Osteoblast (primary cell): Measurements from ENCODE around the gene SLC7A6. TPM values are rescaled to one million over a fixed set of nuclear protein-coding genes. Genes with fewer than 3 reads are reported as not detected.

Experiments
- DNase-seq: peaks from one replicate; pipeline ENCODE4 v3.0.0; 2011; ENCODE audit warnings: low spot score, mixed read lengths; ENCODE audit not compliant: insufficient read length; ENCODE audit errors: missing footprints
- H2AFZ ChIP-seq: 2 replicates; pipeline ENCODE4 v1.6.0; 2011; ENCODE audit warnings: mild to moderate bottlenecking, low read length
- H3K27ac ChIP-seq: 2 replicates; pipeline ENCODE4 v1.5.1; 2011; ENCODE audit warnings: mild to moderate bottlenecking, low read depth, low read length, moderate library complexity
- H3K27me3 ChIP-seq: 2 replicates; pipeline ENCODE4 v1.6.0; 2012; ENCODE audit warnings: mild to moderate bottlenecking, control low read depth, inconsistent platforms, low read length, moderate library complexity; ENCODE audit not compliant: insufficient read depth
- H3K36me3 ChIP-seq: 2 replicates; pipeline ENCODE4 v1.5.1; 2011; ENCODE audit warnings: mild to moderate bottlenecking, low read length, control low read depth, moderate library complexity; ENCODE audit not compliant: insufficient read depth
- H3K4me1 ChIP-seq: 2 replicates; pipeline ENCODE4 v1.5.1; 2011; ENCODE audit warnings: mild to moderate bottlenecking, low read length, control low read depth, moderate library complexity; ENCODE audit not compliant: insufficient read depth
- H3K4me2 ChIP-seq: 2 replicates; pipeline ENCODE4 v1.6.0; 2011; ENCODE audit warnings: mild to moderate bottlenecking, low read length; ENCODE audit not compliant: insufficient read depth
- H3K4me3 ChIP-seq: fragments of 200-600 bp; sonication (generic); 3 replicates; pipeline ENCODE4 v1.5.1; 2012; ENCODE audit warnings: mild to moderate bottlenecking, low read length, inconsistent platforms; ENCODE audit not compliant: insufficient read depth
- H3K79me2 ChIP-seq: 2 replicates; pipeline ENCODE4 v1.6.0; 2012; ENCODE audit warnings: mild to moderate bottlenecking, low read length, control low read depth, inconsistent platforms; ENCODE audit not compliant: insufficient read depth
- H3K9me3 ChIP-seq: 2 replicates; pipeline ENCODE4 v1.5.1; 2011; ENCODE audit warnings: low read depth, low read length, control low read depth
- H4K20me1 ChIP-seq: 2 replicates; pipeline ENCODE4 v1.6.0; 2012; ENCODE audit warnings: mild to moderate bottlenecking, low read length, control low read depth; ENCODE audit not compliant: insufficient read depth
- total RNA-seq: library from RNA; depleted of rRNA; stranded (reverse); fragments of >200 nt; gene quantifications from 2 replicates; pipeline ENCODE4 v1.2.3, GENCODE V29; 2012
- TF ChIP-seq, protein P1 (sequence below): IDR thresholded peaks from 2 replicates; pipeline ENCODE4 v1.5.1; 2011; ENCODE audit warnings: mild to moderate bottlenecking, low read depth, low read length, moderate library complexity; ENCODE audit errors: extremely low read depth

SLC7A6 gene
- 35.1 and 36.9 TPM in 2 replicates for total RNA-seq

GRCh38 chr16:68264128-68265077 is at the start of gene SLC7A6:
Gene SLC7A6, plus strand, starts transcription at chr16:68264526. Its CDS starts 10,201 bp downstream, at chr16:68274727.
- peaks cover 21% of the 10 kb centered on the region for H3K4me1 ChIP-seq
- DNase-seq = peak; percentile 97
- peaks cover 41% of the 10 kb centered on the region for H3K79me2 ChIP-seq
- H3K27ac ChIP-seq = peak within 1 kb of the TSS; percentile 96
- H4K20me1 ChIP-seq = peaks cover 22% of the 10 kb centered on the region
- H3K4me3 ChIP-seq = peak within 1 kb of the TSS; percentile 83
- peaks cover 20% of the 10 kb centered on the region for H3K36me3 ChIP-seq
- H3K9me3 ChIP-seq = no peaks in the 10 kb centered on the region
- TF ChIP-seq, protein P1, sequence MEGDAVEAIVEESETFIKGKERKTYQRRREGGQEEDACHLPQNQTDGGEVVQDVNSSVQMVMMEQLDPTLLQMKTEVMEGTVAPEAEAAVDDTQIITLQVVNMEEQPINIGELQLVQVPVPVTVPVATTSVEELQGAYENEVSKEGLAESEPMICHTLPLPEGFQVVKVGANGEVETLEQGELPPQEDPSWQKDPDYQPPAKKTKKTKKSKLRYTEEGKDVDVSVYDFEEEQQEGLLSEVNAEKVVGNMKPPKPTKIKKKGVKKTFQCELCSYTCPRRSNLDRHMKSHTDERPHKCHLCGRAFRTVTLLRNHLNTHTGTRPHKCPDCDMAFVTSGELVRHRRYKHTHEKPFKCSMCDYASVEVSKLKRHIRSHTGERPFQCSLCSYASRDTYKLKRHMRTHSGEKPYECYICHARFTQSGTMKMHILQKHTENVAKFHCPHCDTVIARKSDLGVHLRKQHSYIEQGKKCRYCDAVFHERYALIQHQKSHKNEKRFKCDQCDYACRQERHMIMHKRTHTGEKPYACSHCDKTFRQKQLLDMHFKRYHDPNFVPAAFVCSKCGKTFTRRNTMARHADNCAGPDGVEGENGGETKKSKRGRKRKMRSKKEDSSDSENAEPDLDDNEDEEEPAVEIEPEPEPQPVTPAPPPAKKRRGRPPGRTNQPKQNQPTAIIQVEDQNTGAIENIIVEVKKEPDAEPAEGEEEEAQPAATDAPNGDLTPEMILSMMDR = peak; percentile 76
- no peaks in the 10 kb centered on the region for H3K27me3 ChIP-seq
- H3K4me2 ChIP-seq = peak within 1 kb of the TSS; percentile 94
- H2AFZ ChIP-seq = peak within 1 kb of the TSS; percentile 79

- DNase-seq = no peak
- Histone ChIP-seq H3K27ac (no peak overlapping the region), H3K27me3 (no peaks in the 10 kb centered on the region), H3K9me3 (no peaks in the 10 kb centered on the region), H3K4me2 (no peak overlapping the region), H2AFZ (no peak overlapping the region), H3K4me1 (no peaks in the 10 kb centered on the region), H3K79me2 (peaks cover 2% of the 10 kb centered on the region), H4K20me1 (no peaks in the 10 kb centered on the region), H3K4me3 (no peak overlapping the region), H3K36me3 (no peaks in the 10 kb centered on the region)
- TF ChIP-seq, protein P1 = no peak
Measured at GRCh38 chr16:68214726-68215125, 49.6 kb upstream of the SLC7A6 start.

- no peak for DNase-seq
- Histone ChIP-seq H4K20me1 (no peaks in the 10 kb centered on the region), H3K27me3 (no peaks in the 10 kb centered on the region), H3K9me3 (no peaks in the 10 kb centered on the region), H3K4me3 (no peak overlapping the region), H3K4me2 (no peak overlapping the region), H2AFZ (no peak overlapping the region), H3K27ac (no peak overlapping the region), H3K4me1 (no peaks in the 10 kb centered on the region), H3K36me3 (no peaks in the 10 kb centered on the region), H3K79me2 (peaks cover 2% of the 10 kb centered on the region)
- TF ChIP-seq, protein P1 = no peak
Measured at GRCh38 chr16:68215302-68215701, 49.0 kb upstream of the SLC7A6 start.

DNA sequence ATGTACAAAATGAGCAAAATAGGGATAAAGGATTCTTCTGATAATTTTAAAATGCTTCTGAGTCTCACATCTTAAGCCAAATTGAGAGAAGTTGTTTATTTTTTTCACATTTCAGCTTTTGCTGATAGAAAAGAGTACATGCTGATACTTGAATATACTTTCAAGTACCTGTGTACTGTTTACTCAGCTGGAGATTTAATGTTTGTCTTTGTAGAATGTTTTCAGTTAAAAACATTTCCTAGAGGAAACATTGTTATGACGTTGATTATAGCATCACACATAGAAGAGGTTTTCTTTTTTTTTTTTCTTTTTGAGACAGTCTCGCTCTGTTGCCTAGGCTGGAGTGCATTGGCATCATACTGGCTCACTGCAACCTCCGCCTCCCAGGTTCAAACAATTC is 48.1 kb upstream of the SLC7A6 start:
- Histone ChIP-seq H3K4me1 (no peaks in the 10 kb centered on the region), H3K36me3 (no peaks in the 10 kb centered on the region), H3K4me3 (no peak overlapping the region), H2AFZ (no peak overlapping the region), H3K79me2 (peaks cover 2% of the 10 kb centered on the region), H3K9me3 (no peaks in the 10 kb centered on the region), H4K20me1 (no peaks in the 10 kb centered on the region), H3K4me2 (no peak overlapping the region), H3K27me3 (no peaks in the 10 kb centered on the region), H3K27ac (no peak overlapping the region)
- no peak for DNase-seq
- TF ChIP-seq, protein P1 = no peak
